SK-N-SH (cell line): Measurements from ENCODE around the gene TRIM66. TPM values are rescaled to one million over a fixed set of nuclear protein-coding genes. Genes with fewer than 3 reads are reported as not detected.

ENCODE experiments used
- CTCF ChIA-PET: fragments of 300-600, 350-600 bp; formaldehyde crosslinking; extraction: SDS; loops from one replicate; lab custom pipeline; 2021; lab: Yijun Ruan, JAX
- POLR2A ChIA-PET: fragments of 350-600 bp; sonication (Branson Sonifier 250); formaldehyde crosslinking; extraction: SDS; loops from one replicate; lab custom pipeline; 2020; ENCODE audit warnings: antibody characterized with exemption, inconsistent platforms; lab: Yijun Ruan, JAX
- DNase-seq: peaks from one replicate; pipeline ENCODE4 v3.0.0; 2012
- H2AFZ ChIP-seq: fragments of 200-600 bp; sonication (generic); 2 replicates; pipeline ENCODE4 v1.8.1; 2016; ENCODE audit warnings: antibody characterized with exemption, mild to moderate bottlenecking, low read depth
- H3F3A ChIP-seq: fragments of 200-600 bp; sonication (generic); replicated peaks from 2 replicates; pipeline ENCODE3; 2016; ENCODE audit warnings: antibody characterized with exemption, mild to moderate bottlenecking; ENCODE audit not compliant: insufficient read depth
- H3K27ac ChIP-seq, 2 experiments: fragments of 200-500 bp in 1 of 2; fragments of 200-600 bp in 1 of 2; sonication (Bioruptor generic) in 1 of 2; sonication (generic), shearing (Covaris generic) in 1 of 2; 2 replicates each; pipeline versions ENCODE4 v1.5.1 to v1.6.1; 2014 to 2016; ENCODE audit warnings: low read depth in 2 of 2, inconsistent platforms in 1 of 2, low read length in 1 of 2, mild to moderate bottlenecking in 1 of 2, mixed read lengths in 1 of 2
- H3K27me3 ChIP-seq: fragments of 200-600 bp; sonication (generic), shearing (Covaris generic); 2 replicates; pipeline ENCODE4 v1.6.1; 2016; ENCODE audit warnings: mixed run types; ENCODE audit not compliant: insufficient read depth
- H3K36me3 ChIP-seq, 2 experiments: fragments of 200-500 bp in 1 of 2; fragments of 200-600 bp in 1 of 2; sonication (Bioruptor generic) in 1 of 2; sonication (generic) in 1 of 2; replicated peaks in 1 of 2; 2 replicates each; pipeline versions ENCODE3 to v1.5.1; 2014 to 2016; ENCODE audit warnings: low read length in 1 of 2, mild to moderate bottlenecking in 1 of 2; ENCODE audit not compliant: insufficient read depth in 2 of 2, control insufficient read depth in 1 of 2
- H3K4me1 ChIP-seq, 2 experiments: fragments of 200-500 bp in 1 of 2; fragments of 200-600 bp in 1 of 2; sonication (Bioruptor generic) in 1 of 2; sonication (generic), shearing (Covaris generic) in 1 of 2; 2 replicates each; pipeline versions ENCODE4 v1.5.1 to v1.6.1; 2014 to 2016; ENCODE audit warnings: low read depth in 1 of 2, low read length in 1 of 2, mixed run types in 1 of 2; ENCODE audit not compliant: insufficient read depth in 2 of 2, control insufficient read depth in 1 of 2
- H3K4me2 ChIP-seq: fragments of 200-600 bp; sonication (generic), shearing (Covaris generic); 2 replicates; pipeline ENCODE4 v1.6.1; 2017; ENCODE audit warnings: mixed run types
- H3K4me3 ChIP-seq, 2 experiments: fragments of 200-500 bp in 1 of 2; fragments of 200-600 bp in 1 of 2; sonication (Bioruptor generic) in 1 of 2; sonication (generic), shearing (Covaris generic) in 1 of 2; 2 replicates each; pipeline versions ENCODE4 v1.5.1 to v1.8.1; 2014 to 2016; ENCODE audit warnings: low read depth in 2 of 2, inconsistent platforms in 1 of 2, low read length in 1 of 2, mild to moderate bottlenecking in 1 of 2, mixed read lengths in 1 of 2, moderate library complexity in 1 of 2
- H3K79me2 ChIP-seq: fragments of 200-600 bp; sonication (generic); 2 replicates; pipeline ENCODE4 v1.8.1; 2017; ENCODE audit warnings: mild to moderate bottlenecking; ENCODE audit not compliant: insufficient read depth
- H3K9ac ChIP-seq: fragments of 200-600 bp; sonication (generic); 2 replicates; pipeline ENCODE4 v1.6.1; 2017; ENCODE audit warnings: mixed run types
- H3K9me2 ChIP-seq: fragments of 200-600 bp; sonication (generic); 2 replicates; pipeline ENCODE4 v1.6.1; 2017; ENCODE audit warnings: mixed run types
- H3K9me3 ChIP-seq: fragments of 200-600 bp; sonication (generic); 2 replicates; pipeline ENCODE4 v1.6.1; 2017; ENCODE audit warnings: mixed run types, mild to moderate bottlenecking, moderate library complexity
- H4K20me1 ChIP-seq: fragments of 200-600 bp; sonication (generic); 2 replicates; pipeline ENCODE4 v1.6.1; 2017; ENCODE audit warnings: mild to moderate bottlenecking, mixed run types; ENCODE audit not compliant: insufficient read depth
- ELF1 ChIP-seq: IDR thresholded peaks from 2 replicates; pipeline ENCODE4 v1.4.0; 2012
- EP300 ChIP-seq, 2 experiments: IDR thresholded peaks; 2 replicates each; pipeline versions ENCODE4 v1.4.0 to v1.6.1; 2012; ENCODE audit warnings: borderline replicate concordance in 1 of 2, low read depth in 1 of 2, low read length in 1 of 2
- EZH2phosphoT487 ChIP-seq: fragments of 200-600 bp; sonication (generic); IDR thresholded peaks from 2 replicates; pipeline ENCODE4 v1.6.1; 2017; ENCODE audit warnings: low read depth, mixed run types, mild to moderate bottlenecking, antibody characterized with exemption, moderate library complexity, borderline replicate concordance
- FOSL2 ChIP-seq: IDR thresholded peaks from 2 replicates; pipeline ENCODE4 v1.4.0; 2012; ENCODE audit warnings: low read depth, mild to moderate bottlenecking, moderate library complexity, borderline replicate concordance
- FOXJ3 ChIP-seq: sonication (generic); formaldehyde crosslinking; IDR thresholded peaks from 2 replicates; pipeline ENCODE4 v1.5.1; 2020; ENCODE audit warnings: mild to moderate bottlenecking, missing genetic modification reagents
- JUND ChIP-seq: IDR thresholded peaks from 2 replicates; pipeline ENCODE4 v1.4.0; 2012
- MEF2A ChIP-seq: IDR thresholded peaks from 2 replicates; pipeline ENCODE4 v1.4.0; 2012; ENCODE audit warnings: low read depth, borderline replicate concordance
- MXI1 ChIP-seq: IDR thresholded peaks from 2 replicates; pipeline ENCODE4 v1.6.1; 2012; ENCODE audit warnings: mild to moderate bottlenecking, low read depth, low read length, improper control_type of control experiment
- NFIC ChIP-seq: IDR thresholded peaks from 2 replicates; pipeline ENCODE4 v1.4.0; 2012; ENCODE audit warnings: borderline replicate concordance
- RAD21 ChIP-seq: IDR thresholded peaks from 2 replicates; pipeline ENCODE4 v1.6.1; 2012; ENCODE audit warnings: mild to moderate bottlenecking, low read length
- RFX5 ChIP-seq: IDR thresholded peaks from 2 replicates; pipeline ENCODE4 v1.6.1; 2012; ENCODE audit warnings: mild to moderate bottlenecking, improper control_type of control experiment, low read length
- RXRA ChIP-seq: IDR thresholded peaks from 2 replicates; pipeline ENCODE4 v1.4.0; 2012; ENCODE audit warnings: low read depth, mild to moderate bottlenecking, borderline replicate concordance
- SMC3 ChIP-seq: IDR thresholded peaks from 2 replicates; pipeline ENCODE4 v1.6.1; 2012; ENCODE audit warnings: low read depth, low read length, improper control_type of control experiment
- TAF1 ChIP-seq: IDR thresholded peaks from 2 replicates; pipeline ENCODE4 v1.6.1; 2012; ENCODE audit warnings: low read depth, mild to moderate bottlenecking, low read length, moderate library complexity, borderline replicate concordance
- TCF12 ChIP-seq: IDR thresholded peaks from 2 replicates; pipeline ENCODE4 v1.4.0; 2012
- TEAD4 ChIP-seq: IDR thresholded peaks from 2 replicates; pipeline ENCODE4 v1.4.0; 2012; ENCODE audit warnings: mild to moderate bottlenecking, borderline replicate concordance; ENCODE audit not compliant: insufficient read depth
- WGBS: methylation state at CpG from one replicate; pipeline ENCODE4 v1.1.6; 2017; ENCODE audit warnings: low lambda C conversion rate; 5-methylcytosine and 5-hydroxymethylcytosine counted together
- polyA plus RNA-seq, 3 experiments: library from polyadenylated mRNA; depleted of rRNA; stranded (reverse); fragments of >200 nt; gene quantifications; 2 replicates each; pipeline ENCODE4 v1.2.3, GENCODE V29; 2012
- TF ChIP-seq, protein P1 (sequence below): fragments of 150-350 bp; IDR thresholded peaks from 2 replicates; pipeline ENCODE4 v1.6.1; 2016; ENCODE audit warnings: mild to moderate bottlenecking, low read depth, low read length
- TF ChIP-seq, protein P2 (sequence below): IDR thresholded peaks from 2 replicates; pipeline ENCODE4 v1.4.0; 2012; ENCODE audit warnings: low read depth
- TF ChIP-seq, protein P3 (sequence below): IDR thresholded peaks from 2 replicates; pipeline ENCODE4 v1.4.0; 2012; ENCODE audit warnings: low read depth, borderline replicate concordance
- TF ChIP-seq, protein P4 (sequence below): IDR thresholded peaks from 2 replicates; pipeline ENCODE4 v1.4.0; 2012; ENCODE audit warnings: low read depth, borderline replicate concordance

The TRIM66 gene
- polyA plus RNA-seq, 1 of the 3 experiments (the other 2 are of a cell fraction): 6.4 TPM

DNA sequence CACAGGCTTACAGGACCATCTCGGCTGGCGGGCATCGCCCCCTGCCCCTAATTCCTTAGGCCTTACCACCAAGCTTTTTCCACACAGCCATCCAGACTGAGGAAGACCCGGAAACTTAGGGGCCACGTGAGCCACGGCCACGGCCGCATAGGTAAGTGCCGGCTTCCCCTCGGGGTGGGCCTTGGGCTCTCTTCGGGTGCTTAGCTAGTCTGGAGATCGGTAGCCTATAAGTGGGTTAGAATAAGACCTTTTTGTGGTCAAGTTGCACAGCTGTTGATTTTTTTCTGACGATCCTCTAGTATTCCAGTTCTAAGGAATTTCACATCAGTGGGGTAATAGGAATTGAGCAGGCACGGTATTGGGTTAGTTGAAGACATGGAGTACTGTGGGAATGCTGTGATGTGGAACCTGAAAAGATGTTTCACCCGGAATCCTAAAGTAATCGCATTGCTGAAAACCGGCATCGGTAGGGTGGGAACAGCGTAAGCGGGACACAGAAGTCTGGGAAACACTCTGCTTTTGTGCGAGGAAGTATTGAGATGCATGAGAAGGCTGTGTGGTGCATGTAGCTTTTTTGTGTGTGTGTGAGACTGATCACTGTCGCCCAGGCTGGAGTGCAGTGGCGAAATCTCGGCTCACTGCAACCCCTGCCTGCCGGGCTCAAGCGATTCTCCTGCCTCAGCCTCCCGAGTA lies 796 bp upstream of the TRIM66 start (continued):
- TF ChIP-seq, protein P1, sequence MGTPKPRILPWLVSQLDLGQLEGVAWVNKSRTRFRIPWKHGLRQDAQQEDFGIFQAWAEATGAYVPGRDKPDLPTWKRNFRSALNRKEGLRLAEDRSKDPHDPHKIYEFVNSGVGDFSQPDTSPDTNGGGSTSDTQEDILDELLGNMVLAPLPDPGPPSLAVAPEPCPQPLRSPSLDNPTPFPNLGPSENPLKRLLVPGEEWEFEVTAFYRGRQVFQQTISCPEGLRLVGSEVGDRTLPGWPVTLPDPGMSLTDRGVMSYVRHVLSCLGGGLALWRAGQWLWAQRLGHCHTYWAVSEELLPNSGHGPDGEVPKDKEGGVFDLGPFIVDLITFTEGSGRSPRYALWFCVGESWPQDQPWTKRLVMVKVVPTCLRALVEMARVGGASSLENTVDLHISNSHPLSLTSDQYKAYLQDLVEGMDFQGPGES: no peak
- TF ChIP-seq JUND (no peak), FOXJ3 (no peak), SMC3 (no peak)
- TF ChIP-seq, all 33 proteins: peak for 3

DNA sequence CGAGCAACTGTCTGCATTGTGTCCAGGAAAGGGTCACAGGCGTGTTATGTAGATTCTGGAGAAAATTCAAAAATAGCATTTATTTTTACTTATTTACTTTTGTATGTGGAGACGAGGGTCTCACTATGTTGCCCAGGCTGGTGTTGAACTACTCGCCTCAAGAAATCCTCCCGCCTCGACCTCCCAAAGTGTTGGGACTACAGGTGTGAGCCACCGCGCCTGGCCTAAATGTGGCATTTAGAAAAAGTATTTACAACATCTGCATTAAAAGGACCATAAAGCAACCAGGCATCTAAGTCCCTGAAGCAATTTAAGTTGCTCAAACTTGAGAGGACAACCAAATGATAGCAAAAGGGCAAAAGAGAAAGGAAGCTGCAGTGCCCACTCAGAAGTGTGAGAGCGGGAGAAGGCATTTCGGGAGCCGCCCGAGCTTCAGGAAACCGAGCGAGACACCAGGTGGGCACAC lies 595 bp downstream of the TRIM66 start:
- CTCF ChIA-PET: interaction anchor here (1.0 to 1.6 kb wide), 3 partner anchors 115 to 418 kb away, joined by 3 read pairs; partner anchors contain the start of gene LMO1
- H3K4me2 ChIP-seq: peak overlapping the region; percentile 89
- peak overlapping the region; percentile 90 to 95 for H3K27ac ChIP-seq
- peaks cover 31% of the 10 kb centered on the region for H3F3A ChIP-seq
- H3K36me3 ChIP-seq: peaks cover 44 to 49% of the 10 kb centered on the region in 2 experiments
- H2AFZ ChIP-seq: no peak overlapping the region
- peak overlapping the region; percentile 95 to 99 for H3K4me3 ChIP-seq
- TF ChIP-seq RAD21 (no peak), RFX5 (no peak), RXRA (no peak), EZH2phosphoT487 (no peak), TAF1 (no peak), MXI1 (no peak), JUND (no peak), ELF1 (no peak), TCF12 (no peak), MEF2A (no peak), EP300 (IDR thresholded peaks at IDR 0.05; ENCODE audit: borderline replicate concordance in 1 of 2, low read depth in 1 of 2, low read length in 1 of 2) (no peak), NFIC (no peak), FOSL2 (no peak), TEAD4 (no peak)
- TF ChIP-seq, protein P2, sequence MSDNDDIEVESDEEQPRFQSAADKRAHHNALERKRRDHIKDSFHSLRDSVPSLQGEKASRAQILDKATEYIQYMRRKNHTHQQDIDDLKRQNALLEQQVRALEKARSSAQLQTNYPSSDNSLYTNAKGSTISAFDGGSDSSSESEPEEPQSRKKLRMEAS: no peak
- TF ChIP-seq, protein P3, sequence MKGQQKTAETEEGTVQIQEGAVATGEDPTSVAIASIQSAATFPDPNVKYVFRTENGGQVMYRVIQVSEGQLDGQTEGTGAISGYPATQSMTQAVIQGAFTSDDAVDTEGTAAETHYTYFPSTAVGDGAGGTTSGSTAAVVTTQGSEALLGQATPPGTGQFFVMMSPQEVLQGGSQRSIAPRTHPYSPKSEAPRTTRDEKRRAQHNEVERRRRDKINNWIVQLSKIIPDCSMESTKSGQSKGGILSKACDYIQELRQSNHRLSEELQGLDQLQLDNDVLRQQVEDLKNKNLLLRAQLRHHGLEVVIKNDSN: no peak
- TF ChIP-seq, protein P4, sequence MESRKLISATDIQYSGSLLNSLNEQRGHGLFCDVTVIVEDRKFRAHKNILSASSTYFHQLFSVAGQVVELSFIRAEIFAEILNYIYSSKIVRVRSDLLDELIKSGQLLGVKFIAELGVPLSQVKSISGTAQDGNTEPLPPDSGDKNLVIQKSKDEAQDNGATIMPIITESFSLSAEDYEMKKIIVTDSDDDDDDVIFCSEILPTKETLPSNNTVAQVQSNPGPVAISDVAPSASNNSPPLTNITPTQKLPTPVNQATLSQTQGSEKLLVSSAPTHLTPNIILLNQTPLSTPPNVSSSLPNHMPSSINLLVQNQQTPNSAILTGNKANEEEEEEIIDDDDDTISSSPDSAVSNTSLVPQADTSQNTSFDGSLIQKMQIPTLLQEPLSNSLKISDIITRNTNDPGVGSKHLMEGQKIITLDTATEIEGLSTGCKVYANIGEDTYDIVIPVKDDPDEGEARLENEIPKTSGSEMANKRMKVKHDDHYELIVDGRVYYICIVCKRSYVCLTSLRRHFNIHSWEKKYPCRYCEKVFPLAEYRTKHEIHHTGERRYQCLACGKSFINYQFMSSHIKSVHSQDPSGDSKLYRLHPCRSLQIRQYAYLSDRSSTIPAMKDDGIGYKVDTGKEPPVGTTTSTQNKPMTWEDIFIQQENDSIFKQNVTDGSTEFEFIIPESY: no peak
- TF ChIP-seq, all 33 proteins: peak for 0
- no peak for DNase-seq
- H4K20me1 ChIP-seq: peaks cover 15% of the 10 kb centered on the region
- H3K4me1 ChIP-seq: peaks cover 8 to 21% of the 10 kb centered on the region in 2 experiments; a peak in 2 of 4 replicates
- no peaks in the 10 kb centered on the region for H3K27me3 ChIP-seq
- H3K79me2 ChIP-seq: peaks cover 51% of the 10 kb centered on the region
- 26% methylated on average over 14 of the region's 14 CpGs for WGBS
- POLR2A ChIA-PET: interaction anchor here (0.6 to 2.6 kb wide), 15 partner anchors 8 to 283 kb away, joined by 3 to 11 read pairs (median 3); partner anchors contain the start of gene STK33
- H3K9me2 ChIP-seq: no peaks in the 10 kb centered on the region
- H3K9ac ChIP-seq: peak overlapping the region; percentile 100
- no peaks in the 10 kb centered on the region for H3K9me3 ChIP-seq
